H9 (cell line): Measurements from ENCODE around the gene USP13. TPM values are rescaled to one million over a fixed set of nuclear protein-coding genes. Genes with fewer than 3 reads are reported as not detected.

Experiments used
- DNase-seq: peaks from one replicate; pipeline ENCODE4 v3.0.0-alpha.2; 2017
- H2AFZ ChIP-seq: one replicate; pipeline ENCODE4 v1.6.1; 2013; ENCODE audit warnings: mild to moderate bottlenecking, low read length, control low read depth, moderate library complexity
- H2AK5ac ChIP-seq: 2 replicates; pipeline ENCODE4 v1.6.1; 2013; ENCODE audit warnings: low read length, control low read depth, mixed read lengths; ENCODE audit not compliant: insufficient read length
- H2BK120ac ChIP-seq: one replicate; pipeline ENCODE4 v1.6.1; 2013; ENCODE audit warnings: low read depth, mild to moderate bottlenecking, low read length, control low read depth, inconsistent platforms; ENCODE audit not compliant: poor library complexity, severe bottlenecking
- H2BK12ac ChIP-seq: 2 replicates; pipeline ENCODE4 v1.6.1; 2013; ENCODE audit warnings: low read length, control low read depth, mixed read lengths, low read depth; ENCODE audit not compliant: insufficient read length
- H2BK15ac ChIP-seq: 2 replicates; pipeline ENCODE4 v1.6.1; 2013; ENCODE audit warnings: low read depth, low read length, control low read depth
- H2BK20ac ChIP-seq: one replicate; pipeline ENCODE4 v1.6.1; 2013; ENCODE audit warnings: low read depth, mild to moderate bottlenecking, low read length, control low read depth, inconsistent platforms; ENCODE audit not compliant: poor library complexity, severe bottlenecking
- H2BK5ac ChIP-seq: 2 replicates; pipeline ENCODE4 v1.6.1; 2013; ENCODE audit warnings: low read length, control low read depth, mixed read lengths; ENCODE audit not compliant: insufficient read length
- H3K14ac ChIP-seq: 2 replicates; pipeline ENCODE4 v1.6.1; 2013; ENCODE audit warnings: low read length, control low read depth; ENCODE audit not compliant: insufficient read depth
- H3K18ac ChIP-seq: 2 replicates; pipeline ENCODE4 v1.6.1; 2013; ENCODE audit warnings: low read depth, mild to moderate bottlenecking, mixed read lengths, low read length, control low read depth; ENCODE audit not compliant: insufficient read length
- H3K23ac ChIP-seq: 2 replicates; pipeline ENCODE4 v1.6.1; 2013; ENCODE audit warnings: low read length, control low read depth, mixed read lengths, low read depth; ENCODE audit not compliant: insufficient read length
- H3K23me2 ChIP-seq: 2 replicates; pipeline ENCODE4 v1.6.1; 2013; ENCODE audit warnings: low read depth, mild to moderate bottlenecking, mixed read lengths, low read length, control low read depth; ENCODE audit not compliant: insufficient read length, poor library complexity, severe bottlenecking
- H3K27ac ChIP-seq: 2 replicates; pipeline ENCODE4 v1.5.1; 2013; ENCODE audit warnings: low read length, control low read depth, mixed read lengths, low read depth; ENCODE audit not compliant: insufficient read length
- H3K27me3 ChIP-seq: 2 replicates; pipeline ENCODE4 v1.6.1; 2013; ENCODE audit warnings: low read length, control low read depth, inconsistent platforms; ENCODE audit not compliant: insufficient read depth
- H3K4ac ChIP-seq: 2 replicates; pipeline ENCODE4 v1.6.1; 2013; ENCODE audit warnings: low read depth, mild to moderate bottlenecking, control low read depth, inconsistent platforms, low read length, moderate library complexity
- H3K4me1 ChIP-seq: 2 replicates; pipeline ENCODE4 v1.6.1; 2013; ENCODE audit warnings: low read length, control low read depth, inconsistent platforms; ENCODE audit not compliant: insufficient read depth
- H3K4me2 ChIP-seq: 2 replicates; pipeline ENCODE4 v1.6.1; 2013; ENCODE audit warnings: low read length, control low read depth, mixed read lengths; ENCODE audit not compliant: insufficient read length, insufficient read depth
- H3K56ac ChIP-seq: 2 replicates; pipeline ENCODE4 v1.6.1; 2013; ENCODE audit warnings: low read depth, mild to moderate bottlenecking, mixed read lengths, low read length, control low read depth; ENCODE audit not compliant: insufficient read length
- H3K79me1 ChIP-seq: 2 replicates; pipeline ENCODE4 v1.6.1; 2013; ENCODE audit warnings: low read depth, mild to moderate bottlenecking, moderate library complexity, low read length, control low read depth, inconsistent platforms; ENCODE audit not compliant: insufficient read depth, poor library complexity, severe bottlenecking
- H3K79me2 ChIP-seq: 2 replicates; pipeline ENCODE4 v1.6.1; 2013; ENCODE audit warnings: low read length, control low read depth, inconsistent platforms; ENCODE audit not compliant: insufficient read depth
- H3K9ac ChIP-seq: 2 replicates; pipeline ENCODE4 v1.6.1; 2013; ENCODE audit warnings: low read length, control low read depth, mixed read lengths; ENCODE audit not compliant: insufficient read length; ENCODE audit errors: extremely low read depth
- H3K9me3 ChIP-seq: one replicate; pipeline ENCODE4 v1.6.1; 2013; ENCODE audit warnings: low read depth, low read length, inconsistent platforms; ENCODE audit not compliant: control insufficient read depth
- H3T11ph ChIP-seq: one replicate; pipeline ENCODE4 v1.6.1; 2013; ENCODE audit warnings: mild to moderate bottlenecking, low read length, control low read depth, inconsistent platforms
- H4K20me1 ChIP-seq: one replicate; pipeline ENCODE4 v1.6.1; 2013; ENCODE audit not compliant: control insufficient read depth, insufficient read length, insufficient read depth
- H4K5ac ChIP-seq: 2 replicates; pipeline ENCODE4 v1.6.1; 2013; ENCODE audit warnings: low read depth, mild to moderate bottlenecking, mixed read lengths, low read length, control low read depth; ENCODE audit not compliant: insufficient read length
- H4K8ac ChIP-seq: replicated peaks from 2 replicates; pipeline ENCODE4 v1.6.1; 2013; ENCODE audit warnings: low read length, control low read depth, mixed read lengths, low read depth; ENCODE audit not compliant: insufficient read length
- H4K91ac ChIP-seq: 2 replicates; pipeline ENCODE4 v1.6.1; 2013; ENCODE audit warnings: low read depth, mild to moderate bottlenecking, moderate library complexity, mixed read lengths, low read length, control low read depth; ENCODE audit not compliant: insufficient read length
- H3K27ac Mint-ChIP-seq, 3 experiments: 2 replicates in 2 of 3; 3 replicates in 1 of 3; pipeline ENCODE4 v1.8.0; 2020 to 2021; ENCODE audit warnings: mixed read lengths in 3 of 3, mild to moderate bottlenecking in 1 of 3, moderate library complexity in 1 of 3
- H3K27me3 Mint-ChIP-seq: 2 replicates; pipeline ENCODE4 v1.8.0; 2021; ENCODE audit warnings: low read depth, mild to moderate bottlenecking, moderate library complexity, mixed read lengths
- H3K36me3 Mint-ChIP-seq, 3 experiments: 2 replicates in 2 of 3; 3 replicates in 1 of 3; pipeline ENCODE4 v1.8.0; 2020 to 2021; ENCODE audit warnings: low read depth in 3 of 3, mixed read lengths in 3 of 3; ENCODE audit not compliant: insufficient read depth in 1 of 3
- H3K4me1 Mint-ChIP-seq, 2 experiments: 2 replicates each; pipeline ENCODE4 v1.8.0; 2020; ENCODE audit warnings: mixed read lengths in 2 of 2
- H3K4me3 Mint-ChIP-seq, 2 experiments: 2 replicates in 1 of 2; 3 replicates in 1 of 2; pipeline ENCODE4 v1.8.0; 2020 to 2021; ENCODE audit warnings: mild to moderate bottlenecking in 2 of 2, mixed read lengths in 2 of 2, moderate library complexity in 1 of 2
- H3K9me3 Mint-ChIP-seq, 2 experiments: 2 replicates in 1 of 2; 3 replicates in 1 of 2; pipeline ENCODE4 v1.8.0; 2020; ENCODE audit warnings: mild to moderate bottlenecking in 2 of 2, mixed read lengths in 2 of 2, moderate library complexity in 1 of 2
- WGBS: extraction: QIAGEN DNeasy Blood & Tissue Kit; methylation state at CpG from one replicate; pipeline ENCODE4 v1.1.7; 2013; ENCODE audit warnings: missing lambda C conversion rate, low lambda C conversion rate, mixed read lengths; ENCODE audit not compliant: insufficient read length; ENCODE audit errors: extremely low coverage; 5-methylcytosine and 5-hydroxymethylcytosine counted together
- total RNA-seq: library from RNA; stranded (reverse); gene quantifications from 2 replicates; pipeline ENCODE4 v1.2.1, GENCODE V29; 2021
- TF ChIP-seq, protein P1 (sequence below): fragments of 200-600 bp; sonication (generic); conservative IDR thresholded peaks from 3 replicates; pipeline ENCODE4 v1.8.0; 2021; ENCODE audit warnings: antibody characterized with exemption, mild to moderate bottlenecking

The USP13 gene
- total RNA-seq, 1 experiment from 2014 or later, result 26.7 TPM

DNA sequence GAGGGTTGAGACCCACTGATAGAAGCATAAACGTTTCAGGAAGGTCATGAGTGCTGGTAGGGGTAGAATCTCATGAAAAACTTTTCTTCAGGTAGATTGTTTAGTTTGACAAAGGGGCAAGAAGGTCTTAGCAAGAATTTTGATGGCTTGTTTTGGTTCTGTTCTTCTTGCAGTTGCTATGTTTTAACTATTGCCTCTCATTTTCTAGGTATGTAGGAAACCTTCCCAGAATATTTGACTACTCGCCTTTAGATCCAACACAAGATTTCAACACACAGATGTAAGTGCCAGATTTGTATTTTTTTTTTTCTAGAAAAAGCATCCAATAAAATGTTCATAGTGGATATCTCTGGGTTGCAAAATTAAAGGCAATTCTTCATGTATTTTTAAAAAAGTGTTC lies 77.1 kb downstream of the USP13 start:
- WGBS, result no CpG with 5 or more reads among the region's 2 CpGs

More for the DNA sequence above, 77.1 kb downstream of the USP13 start:
- Histone ChIP-seq H3K23ac (no peak overlapping the region), H3K79me1 (no peaks in the 10 kb centered on the region), H4K20me1 (no peaks in the 10 kb centered on the region), H3K23me2 (no peaks in the 10 kb centered on the region), H2BK5ac (no peak overlapping the region), H3K27me3 (no peaks in the 10 kb centered on the region), H2BK15ac (no peak overlapping the region), H3K14ac (no peak overlapping the region), H4K5ac (no peak overlapping the region), H3K9me3 (no peaks in the 10 kb centered on the region), H4K91ac (no peak overlapping the region), H3K18ac (no peak overlapping the region), H2BK12ac (no peak overlapping the region), H2AFZ (no peak overlapping the region), H2AK5ac (no peak overlapping the region), H3K4me1 (no peaks in the 10 kb centered on the region), H3K9ac (no peak overlapping the region), H3T11ph (no peak overlapping the region), H3K4me2 (no peak overlapping the region), H3K56ac (no peak overlapping the region), H2BK20ac (no peak overlapping the region), H3K27ac (no peak overlapping the region), H3K79me2 (no peaks in the 10 kb centered on the region), H3K4ac (no peak overlapping the region), H2BK120ac (no peak overlapping the region), H4K8ac (no peak overlapping the region)
- H3K4me3 Mint-ChIP-seq, result no peak overlapping the region
- no peaks in the 10 kb centered on the region; a peak in 2 of 5 replicates for H3K9me3 Mint-ChIP-seq
- H3K27me3 Mint-ChIP-seq, result no peaks in the 10 kb centered on the region
- peaks cover 24 to 64% (median 51%) of the 10 kb centered on the region in 3 experiments for H3K36me3 Mint-ChIP-seq
- H3K4me1 Mint-ChIP-seq, result no peaks in the 10 kb centered on the region
- H3K27ac Mint-ChIP-seq, result no peak overlapping the region
- TF ChIP-seq, protein P1, sequence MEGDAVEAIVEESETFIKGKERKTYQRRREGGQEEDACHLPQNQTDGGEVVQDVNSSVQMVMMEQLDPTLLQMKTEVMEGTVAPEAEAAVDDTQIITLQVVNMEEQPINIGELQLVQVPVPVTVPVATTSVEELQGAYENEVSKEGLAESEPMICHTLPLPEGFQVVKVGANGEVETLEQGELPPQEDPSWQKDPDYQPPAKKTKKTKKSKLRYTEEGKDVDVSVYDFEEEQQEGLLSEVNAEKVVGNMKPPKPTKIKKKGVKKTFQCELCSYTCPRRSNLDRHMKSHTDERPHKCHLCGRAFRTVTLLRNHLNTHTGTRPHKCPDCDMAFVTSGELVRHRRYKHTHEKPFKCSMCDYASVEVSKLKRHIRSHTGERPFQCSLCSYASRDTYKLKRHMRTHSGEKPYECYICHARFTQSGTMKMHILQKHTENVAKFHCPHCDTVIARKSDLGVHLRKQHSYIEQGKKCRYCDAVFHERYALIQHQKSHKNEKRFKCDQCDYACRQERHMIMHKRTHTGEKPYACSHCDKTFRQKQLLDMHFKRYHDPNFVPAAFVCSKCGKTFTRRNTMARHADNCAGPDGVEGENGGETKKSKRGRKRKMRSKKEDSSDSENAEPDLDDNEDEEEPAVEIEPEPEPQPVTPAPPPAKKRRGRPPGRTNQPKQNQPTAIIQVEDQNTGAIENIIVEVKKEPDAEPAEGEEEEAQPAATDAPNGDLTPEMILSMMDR, result no peak
- DNase-seq, result no peak
